Ovary (tissue), 9 donors: ENCODE data around the gene SNX8. TPM values are rescaled to one million over a fixed set of nuclear protein-coding genes. Genes with fewer than 3 reads are reported as not detected.

Experiments used
- DNase-seq, 5 donors: peaks; one replicate each; pipeline ENCODE4 v3.0.0-alpha.2; 2019 to 2020
- H3K27ac ChIP-seq, 2 donors: fragments of 200-600 bp; one replicate each; pipeline versions ENCODE4 v1.5.1 to v1.8.0; 2019 to 2022
- H3K27me3 ChIP-seq: fragments of 200-600 bp; one replicate; pipeline ENCODE4 v1.8.0; 2022
- H3K36me3 ChIP-seq: fragments of 200-600 bp; sonication (generic); one replicate; pipeline ENCODE4 v1.5.1; 2019
- H3K4me1 ChIP-seq: one replicate; pipeline ENCODE4 v1.8.1; 2013; ENCODE audit warnings: mild to moderate bottlenecking, moderate library complexity; ENCODE audit not compliant: insufficient read depth
- H3K4me3 ChIP-seq: fragments of 200-600 bp; sonication (generic); one replicate; pipeline ENCODE4 v1.5.1; 2017
- H3K9me3 ChIP-seq, 2 donors: fragments of 200-600 bp in 1 of 2; sonication (generic) in 1 of 2; one replicate each; pipeline versions ENCODE4 v1.5.1 to v1.8.1; 2013 to 2019; ENCODE audit warnings: mild to moderate bottlenecking in 1 of 2, moderate library complexity in 1 of 2
- EP300 ChIP-seq: sonication (generic); formaldehyde crosslinking; IDR thresholded peaks from one replicate; pipeline ENCODE4 v1.6.1; 2017; ENCODE audit warnings: antibody characterized with exemption
- POLR2A ChIP-seq: fragments of 450-650 bp; IDR thresholded peaks from one replicate; pipeline ENCODE4 v1.6.1; 2017; ENCODE audit warnings: antibody characterized with exemption, mild to moderate bottlenecking, moderate library complexity
- WGBS, 3 donors: extraction: QIAGEN DNeasy Blood & Tissue Kit in 1 of 3; methylation state at CpG; one replicate each; pipeline versions ENCODE4 v1.1.5 to v1.1.7; 2013 to 2017; 5-methylcytosine and 5-hydroxymethylcytosine counted together
- intact Hi-C, 4 donors: fragments of 100-400 bp; cut with DNase I; formaldehyde crosslinking; loops; one replicate each; pipeline versions ENCODE4 v1.11.0 to v1.15.1; 2022 to 2023
- polyA plus RNA-seq, 2 donors: library from polyadenylated mRNA; stranded (reverse); fragments of 200-250 nt in 1 of 2; fragments of 350-450 nt in 1 of 2; fragmentation: Illumina TruSeq in 1 of 2; extraction: RNeasy Lipid Tissue Mini Kit (QIAGEN cat#74804) in 1 of 2; gene quantifications; one replicate each; pipeline ENCODE4 v1.2.3, GENCODE V29; 2013 to 2014
- total RNA-seq, 7 donors: library from RNA; depleted of rRNA in 2 of 7; stranded (reverse); fragments of >200 nt in 2 of 7; fragmentation: NEBNext Ultra II Directional in 3 of 7; extraction: Animal tissue kit (Norgen Biotek cat#: 25700) in 3 of 7; gene quantifications; one replicate each; pipeline versions ENCODE4 v1.1.0 to v1.2.4, GENCODE V29; 2016 to 2023
- TF ChIP-seq, protein P1 (sequence below), 3 donors: fragments of 450-650 bp in 2 of 3; fragments of 200-600 bp in 1 of 3; IDR thresholded peaks; one replicate each; pipeline versions ENCODE4 v1.5.1 to v1.8.0; 2016 to 2022; ENCODE audit warnings: antibody characterized with exemption in 3 of 3, mild to moderate bottlenecking in 1 of 3
- donor health status: DM: no; HTN: no; CAD: no; lungs with moderate emphysema.
- donor health status: DM: no; HTN: no; CAD: no.
- donor health status: Bipolar disorder and iron deficiency.
- donor health status: DM: yes; HTN: yes; CAD: no.
- donor health status: DM: no; HTN: no; CAD: no.
- donor health status: DM: yes; HTN: yes; CAD: no.

SNX8 gene
- total and polyA plus RNA-seq, 9 donors, result 3.2 to 37.2 (median 19.2) TPM

GRCh38 chr7:2276107-2276506 lies 38.1 kb downstream of the SNX8 start:
- DNase-seq, result no peak
- Histone ChIP-seq H3K9me3 (no peaks in the 10 kb centered on the region), H3K36me3 (no peaks in the 10 kb centered on the region), H3K27ac (no peak overlapping the region), H3K4me1 (peaks cover 2% of the 10 kb centered on the region), H3K27me3 (no peaks in the 10 kb centered on the region), H3K4me3 (no peak overlapping the region)
- 86 to 91% (median 87%) methylated on average over 18 of the region's 18 CpGs for WGBS, 3 donors
- no peak for TF ChIP-seq EP300
- no peak for TF ChIP-seq POLR2A
- TF ChIP-seq, protein P1, sequence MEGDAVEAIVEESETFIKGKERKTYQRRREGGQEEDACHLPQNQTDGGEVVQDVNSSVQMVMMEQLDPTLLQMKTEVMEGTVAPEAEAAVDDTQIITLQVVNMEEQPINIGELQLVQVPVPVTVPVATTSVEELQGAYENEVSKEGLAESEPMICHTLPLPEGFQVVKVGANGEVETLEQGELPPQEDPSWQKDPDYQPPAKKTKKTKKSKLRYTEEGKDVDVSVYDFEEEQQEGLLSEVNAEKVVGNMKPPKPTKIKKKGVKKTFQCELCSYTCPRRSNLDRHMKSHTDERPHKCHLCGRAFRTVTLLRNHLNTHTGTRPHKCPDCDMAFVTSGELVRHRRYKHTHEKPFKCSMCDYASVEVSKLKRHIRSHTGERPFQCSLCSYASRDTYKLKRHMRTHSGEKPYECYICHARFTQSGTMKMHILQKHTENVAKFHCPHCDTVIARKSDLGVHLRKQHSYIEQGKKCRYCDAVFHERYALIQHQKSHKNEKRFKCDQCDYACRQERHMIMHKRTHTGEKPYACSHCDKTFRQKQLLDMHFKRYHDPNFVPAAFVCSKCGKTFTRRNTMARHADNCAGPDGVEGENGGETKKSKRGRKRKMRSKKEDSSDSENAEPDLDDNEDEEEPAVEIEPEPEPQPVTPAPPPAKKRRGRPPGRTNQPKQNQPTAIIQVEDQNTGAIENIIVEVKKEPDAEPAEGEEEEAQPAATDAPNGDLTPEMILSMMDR (IDR thresholded peaks at IDR 0.05), result no peak
- intact Hi-C loops, result no loop called here

DNA sequence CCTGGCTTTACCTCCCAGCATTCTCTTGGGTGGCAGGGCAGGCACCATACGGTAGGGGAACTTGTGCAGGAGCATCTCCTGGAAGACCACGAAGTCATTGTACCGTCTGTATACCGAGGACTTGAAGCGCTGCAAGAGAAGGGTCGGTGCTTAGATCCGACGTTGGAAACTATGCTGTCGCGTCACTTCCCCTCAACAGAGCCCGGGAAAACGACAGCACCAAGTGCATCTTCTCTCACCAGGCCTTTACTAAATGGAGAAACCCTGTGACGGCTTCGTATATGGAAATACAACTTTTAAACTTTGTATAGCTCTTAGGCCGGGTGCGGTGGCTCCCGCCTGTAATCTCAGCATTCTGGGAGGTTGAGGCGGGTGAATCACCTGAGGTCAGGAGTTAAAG lies 39.1 kb downstream of the SNX8 start:
- Histone ChIP-seq H3K27ac (no peak overlapping the region), H3K27me3 (no peaks in the 10 kb centered on the region), H3K9me3 (no peaks in the 10 kb centered on the region), H3K4me3 (no peak overlapping the region), H3K4me1 (peaks cover 2% of the 10 kb centered on the region), H3K36me3 (no peaks in the 10 kb centered on the region)
- TF ChIP-seq EP300, result no peak
- TF ChIP-seq, protein P1 (IDR thresholded peaks at IDR 0.05), result no peak
- no peak for TF ChIP-seq POLR2A
- WGBS, 3 donors, result 87 to 91% (median 88%) methylated on average over 18 of the region's 18 CpGs
- intact Hi-C loops, result no loop called here
- DNase-seq, result no peak

- Histone ChIP-seq H3K9me3 (no peaks in the 10 kb centered on the region), H3K36me3 (no peaks in the 10 kb centered on the region), H3K27me3 (no peaks in the 10 kb centered on the region), H3K4me3 (no peak overlapping the region), H3K27ac (no peak overlapping the region), H3K4me1 (peaks cover 2% of the 10 kb centered on the region)
- TF ChIP-seq EP300 (no peak), POLR2A (no peak)
- TF ChIP-seq, protein P1 (IDR thresholded peaks at IDR 0.05), result no peak
- 81 to 96% (median 85%) methylated on average over 7 of the region's 7 CpGs for WGBS, 3 donors
- intact Hi-C loops, result no loop called here
- no peak for DNase-seq
Measured at GRCh38 chr7:2274666-2275065, 39.6 kb downstream of the SNX8 start.

GRCh38 chr7:2273866-2274265 lies 40.4 kb downstream of the SNX8 start:
- WGBS, 3 donors, result 93 to 98% (median 96%) methylated on average over 20 of the region's 20 CpGs
- TF ChIP-seq POLR2A, result no peak
- TF ChIP-seq, protein P1 (IDR thresholded peaks at IDR 0.05), result no peak
- TF ChIP-seq EP300, result no peak
- intact Hi-C loops, result no loop called here
- DNase-seq, result no peak
- Histone ChIP-seq H3K27ac (no peak overlapping the region), H3K27me3 (no peaks in the 10 kb centered on the region), H3K9me3 (no peaks in the 10 kb centered on the region), H3K4me3 (no peak overlapping the region), H3K4me1 (no peaks in the 10 kb centered on the region), H3K36me3 (no peaks in the 10 kb centered on the region)

- Histone ChIP-seq H3K27ac (no peak overlapping the region), H3K27me3 (no peaks in the 10 kb centered on the region), H3K4me3 (no peak overlapping the region), H3K9me3 (no peaks in the 10 kb centered on the region), H3K36me3 (no peaks in the 10 kb centered on the region), H3K4me1 (no peaks in the 10 kb centered on the region)
- no peak for DNase-seq
- 75 to 82% (median 79%) methylated on average over 9 of the region's 9 CpGs for WGBS, 3 donors
- TF ChIP-seq EP300 (no peak), POLR2A (no peak)
- intact Hi-C loops, result no loop called here
Measured at GRCh38 chr7:2272031-2272430, 42.2 kb downstream of the SNX8 start.
